ENCODE results near the gene PROX1.

Gene PROX1

DNA sequence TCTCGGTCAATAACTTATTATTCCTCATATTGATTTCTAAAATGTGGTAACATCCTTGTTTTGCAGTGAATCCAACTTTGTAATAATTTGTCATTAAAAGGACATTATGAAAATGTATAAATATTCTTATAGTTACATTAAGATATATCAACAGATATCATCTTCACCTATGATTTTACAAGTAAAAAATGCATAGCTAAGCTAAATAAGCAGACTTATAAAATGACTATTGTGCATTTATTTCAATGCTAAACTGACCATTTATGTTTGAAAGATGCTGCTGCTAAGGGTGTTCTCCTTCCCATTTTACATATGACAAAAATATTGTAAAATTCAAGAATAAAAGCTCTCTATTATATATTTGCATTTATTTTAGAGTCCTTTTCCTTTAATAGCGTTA is 7.8 kb downstream of the PROX1 start:
- TF ChIP-seq, protein P1, sequence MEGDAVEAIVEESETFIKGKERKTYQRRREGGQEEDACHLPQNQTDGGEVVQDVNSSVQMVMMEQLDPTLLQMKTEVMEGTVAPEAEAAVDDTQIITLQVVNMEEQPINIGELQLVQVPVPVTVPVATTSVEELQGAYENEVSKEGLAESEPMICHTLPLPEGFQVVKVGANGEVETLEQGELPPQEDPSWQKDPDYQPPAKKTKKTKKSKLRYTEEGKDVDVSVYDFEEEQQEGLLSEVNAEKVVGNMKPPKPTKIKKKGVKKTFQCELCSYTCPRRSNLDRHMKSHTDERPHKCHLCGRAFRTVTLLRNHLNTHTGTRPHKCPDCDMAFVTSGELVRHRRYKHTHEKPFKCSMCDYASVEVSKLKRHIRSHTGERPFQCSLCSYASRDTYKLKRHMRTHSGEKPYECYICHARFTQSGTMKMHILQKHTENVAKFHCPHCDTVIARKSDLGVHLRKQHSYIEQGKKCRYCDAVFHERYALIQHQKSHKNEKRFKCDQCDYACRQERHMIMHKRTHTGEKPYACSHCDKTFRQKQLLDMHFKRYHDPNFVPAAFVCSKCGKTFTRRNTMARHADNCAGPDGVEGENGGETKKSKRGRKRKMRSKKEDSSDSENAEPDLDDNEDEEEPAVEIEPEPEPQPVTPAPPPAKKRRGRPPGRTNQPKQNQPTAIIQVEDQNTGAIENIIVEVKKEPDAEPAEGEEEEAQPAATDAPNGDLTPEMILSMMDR (IDR thresholded peaks at IDR 0.05) = no peak

DNA sequence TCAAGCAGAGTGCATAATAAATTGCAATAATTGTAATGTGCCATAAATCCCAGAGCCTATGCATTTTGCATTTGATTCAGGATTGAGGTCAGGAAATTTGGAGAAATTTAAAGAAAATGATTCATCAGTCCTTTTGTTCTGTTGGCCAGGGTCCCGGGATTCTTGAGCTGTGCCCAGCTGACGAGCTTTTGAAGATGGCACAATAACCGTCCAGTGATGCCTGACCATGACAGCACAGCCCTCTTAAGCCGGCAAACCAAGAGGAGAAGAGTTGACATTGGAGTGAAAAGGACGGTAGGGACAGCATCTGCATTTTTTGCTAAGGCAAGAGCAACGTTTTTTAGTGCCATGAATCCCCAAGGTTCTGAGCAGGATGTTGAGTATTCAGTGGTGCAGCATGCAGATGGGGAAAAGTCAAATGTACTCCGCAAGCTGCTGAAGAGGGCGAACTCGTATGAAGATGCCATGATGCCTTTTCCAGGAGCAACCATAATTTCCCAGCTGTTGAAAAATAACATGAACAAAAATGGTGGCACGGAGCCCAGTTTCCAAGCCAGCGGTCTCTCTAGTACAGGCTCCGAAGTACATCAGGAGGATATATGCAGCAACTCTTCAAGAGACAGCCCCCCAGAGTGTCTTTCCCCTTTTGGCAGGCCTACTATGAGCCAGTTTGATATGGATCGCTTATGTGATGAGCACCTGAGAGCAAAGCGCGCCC is 8.7 kb downstream of the PROX1 start:
- TF ChIP-seq, protein P1 (IDR thresholded peaks at IDR 0.05) = no peak

DNA sequence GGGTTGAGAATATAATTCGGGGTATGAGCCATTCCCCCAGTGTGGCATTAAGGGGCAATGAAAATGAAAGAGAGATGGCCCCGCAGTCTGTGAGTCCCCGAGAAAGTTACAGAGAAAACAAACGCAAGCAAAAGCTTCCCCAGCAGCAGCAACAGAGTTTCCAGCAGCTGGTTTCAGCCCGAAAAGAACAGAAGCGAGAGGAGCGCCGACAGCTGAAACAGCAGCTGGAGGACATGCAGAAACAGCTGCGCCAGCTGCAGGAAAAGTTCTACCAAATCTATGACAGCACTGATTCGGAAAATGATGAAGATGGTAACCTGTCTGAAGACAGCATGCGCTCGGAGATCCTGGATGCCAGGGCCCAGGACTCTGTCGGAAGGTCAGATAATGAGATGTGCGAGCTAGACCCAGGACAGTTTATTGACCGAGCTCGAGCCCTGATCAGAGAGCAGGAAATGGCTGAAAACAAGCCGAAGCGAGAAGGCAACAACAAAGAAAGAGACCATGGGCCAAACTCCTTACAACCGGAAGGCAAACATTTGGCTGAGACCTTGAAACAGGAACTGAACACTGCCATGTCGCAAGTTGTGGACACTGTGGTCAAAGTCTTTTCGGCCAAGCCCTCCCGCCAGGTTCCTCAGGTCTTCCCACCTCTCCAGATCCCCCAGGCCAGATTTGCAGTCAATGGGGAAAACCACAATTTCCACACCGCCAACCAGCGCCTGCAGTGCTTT is 9.4 kb downstream of the PROX1 start:
- TF ChIP-seq, protein P1 (IDR thresholded peaks at IDR 0.05) = no peak

DNA sequence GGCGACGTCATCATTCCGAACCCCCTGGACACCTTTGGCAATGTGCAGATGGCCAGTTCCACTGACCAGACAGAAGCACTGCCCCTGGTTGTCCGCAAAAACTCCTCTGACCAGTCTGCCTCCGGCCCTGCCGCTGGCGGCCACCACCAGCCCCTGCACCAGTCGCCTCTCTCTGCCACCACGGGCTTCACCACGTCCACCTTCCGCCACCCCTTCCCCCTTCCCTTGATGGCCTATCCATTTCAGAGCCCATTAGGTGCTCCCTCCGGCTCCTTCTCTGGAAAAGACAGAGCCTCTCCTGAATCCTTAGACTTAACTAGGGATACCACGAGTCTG is 10.0 kb downstream of the PROX1 start:
- TF ChIP-seq, protein P1 (IDR thresholded peaks at IDR 0.05) = no peak

DNA sequence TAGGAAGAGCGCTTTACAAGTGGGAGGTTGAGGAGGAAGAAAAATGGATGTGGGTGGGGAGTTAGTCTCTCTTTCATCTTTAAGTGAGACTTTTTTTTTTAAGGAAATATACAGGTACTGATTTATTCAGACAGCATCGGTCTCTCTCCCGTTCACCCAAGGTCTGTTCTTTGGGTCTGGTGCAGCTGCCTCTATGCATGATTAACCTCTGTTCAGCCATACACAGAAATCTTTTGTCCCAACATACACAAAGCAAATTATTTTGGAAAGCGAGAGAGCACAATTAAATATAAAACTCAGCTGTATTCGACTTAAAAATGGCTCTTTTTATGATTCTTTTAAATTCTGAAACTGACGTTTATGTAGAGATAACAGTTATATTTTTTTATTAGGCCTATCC is 11.0 kb downstream of the PROX1 start:
- TF ChIP-seq, protein P1 (IDR thresholded peaks at IDR 0.05) = no peak

DNA sequence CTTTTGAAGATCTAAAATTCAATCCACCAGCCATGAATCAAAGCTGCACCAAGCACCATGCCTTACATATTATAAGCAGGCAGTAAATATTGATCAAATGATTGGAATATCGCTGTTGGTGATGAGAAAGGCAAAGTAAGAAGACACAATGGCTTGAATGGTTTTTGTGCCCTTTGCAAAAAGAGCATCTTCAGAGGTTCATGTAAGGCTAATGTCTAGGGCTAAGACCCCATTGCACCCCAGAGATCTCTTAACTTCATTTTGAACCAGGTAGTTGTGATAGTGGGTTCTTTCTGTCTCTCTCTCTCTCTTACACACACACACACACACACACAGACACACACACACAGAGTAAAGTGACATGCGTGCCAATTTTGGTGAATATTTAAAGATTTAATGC is 12.0 kb downstream of the PROX1 start:
- TF ChIP-seq, protein P1 (IDR thresholded peaks at IDR 0.05) = no peak

DNA sequence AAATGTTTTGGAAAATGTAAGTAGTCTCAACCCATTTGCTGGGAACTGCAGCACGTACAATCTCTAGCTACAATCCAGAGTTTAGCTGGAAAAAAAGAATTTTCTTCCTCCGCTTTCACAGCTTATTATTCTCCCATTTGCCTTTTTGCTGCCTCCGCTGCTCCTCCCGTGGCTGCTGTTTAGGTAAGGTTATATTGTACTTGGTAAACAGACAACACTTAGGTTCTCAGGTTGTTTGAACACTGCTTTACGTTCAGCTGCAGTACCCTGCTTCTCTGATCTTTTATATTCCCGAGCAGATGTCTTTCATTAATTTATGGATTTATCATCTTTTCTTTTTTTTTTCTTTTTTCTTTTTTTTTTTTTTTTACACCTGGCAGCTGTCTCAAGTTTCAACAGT is 14.3 kb downstream of the PROX1 start:
- TF ChIP-seq, protein P1 (IDR thresholded peaks at IDR 0.05) = no peak

Data from LNCAP (cell line).